ENCODE data around the gene GPRC5A.

GRCh38 chr12:12885096-12885792, 6.1 kb upstream of the GPRC5A start:
- TF ChIP-seq CTCF (IDR thresholded peaks at IDR 0.05; ENCODE audit: insufficient read depth, low read length) (no peak), POLR2AphosphoS5 (IDR thresholded peaks at IDR 0.05; ENCODE audit: low read depth) (no peak), REST (IDR thresholded peaks at IDR 0.05; ENCODE audit: insufficient replicate concordance, low read depth) (no peak)

Measured in HL-60 (cell line).